ENCODE results near the gene FARS2. TPM values are rescaled to one million over a fixed set of nuclear protein-coding genes. Genes with fewer than 3 reads are reported as not detected.

The FARS2 gene
- total and polyA plus RNA-seq, 9 of the 15 experiments (the other 6 are each of a cell fraction or from before 2014, with no cell fraction given): 16.5 to 62.2 (median 27.0) TPM

DNA sequence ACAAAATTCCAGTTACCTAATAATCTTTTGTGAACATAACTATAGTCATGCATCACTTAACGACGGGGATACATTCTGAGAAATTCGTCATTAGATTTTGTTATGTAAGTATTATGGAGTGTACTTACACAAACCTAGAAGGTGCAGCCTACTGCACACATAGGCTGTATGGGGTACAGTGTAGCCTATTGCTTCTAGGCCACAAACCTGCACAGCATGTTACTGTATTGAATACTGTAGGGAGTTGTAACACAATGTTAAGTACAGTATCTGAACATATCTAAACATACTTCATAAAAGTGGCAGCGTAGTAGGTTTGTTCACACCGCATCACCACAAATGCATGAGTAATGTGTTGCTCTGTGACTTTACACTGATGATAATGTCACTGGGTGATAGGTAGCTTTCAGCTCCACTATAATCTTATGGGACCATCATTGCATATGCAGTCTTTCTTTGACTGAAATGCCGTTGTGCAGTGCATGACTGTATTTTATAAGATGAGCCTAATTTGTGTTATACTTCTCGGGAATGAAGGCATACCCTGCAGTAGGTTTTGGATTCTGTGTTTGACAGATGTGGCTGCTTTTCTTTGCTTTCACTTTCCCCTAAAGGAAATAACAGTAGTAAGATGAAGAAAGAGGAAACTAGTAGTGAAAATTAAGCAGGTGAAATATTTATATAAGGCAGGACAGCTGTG lies 365.6 kb downstream of the FARS2 start:
- H3K9me3 ChIP-seq (replicated peaks; ENCODE audit: control insufficient read depth, insufficient read depth, low read depth, low read length): no peaks in the 10 kb centered on the region
- CTCF ChIA-PET (ENCODE audit: low intra/inter-chr PET ratio): no interaction called here
- no peaks in the 10 kb centered on the region for H3K27me3 ChIP-seq (ENCODE audit: control insufficient read depth in 2 of 2, insufficient read depth in 2 of 2, low read length in 2 of 2)
- H3K27ac ChIP-seq (ENCODE audit: extremely low read depth, low read depth, low read length): no peak overlapping the region
- no TSS peak for BruUV-seq (replicated peaks)
- H3K4me3 ChIP-seq: no peak overlapping the region
- H3K9me1 ChIP-seq (ENCODE audit: control insufficient read depth, insufficient read depth, low read length): no peaks in the 10 kb centered on the region
- POLR2A ChIA-PET: interaction anchor here (1.9 kb wide), 1 partner anchor 13 kb away, joined by 8 read pairs; no protein-coding TSS in a partner anchor
- intact Hi-C loops (cut with micrococcal nuclease): no loop called here
- H3K4me1 ChIP-seq (replicated peaks in 1 of 2; ENCODE audit: control insufficient read depth in 2 of 2, insufficient read depth in 2 of 2, low read length in 2 of 2): no peaks in the 10 kb centered on the region
- H3K36me3 ChIP-seq (ENCODE audit: control insufficient read depth, insufficient read depth, low read length): no peaks in the 10 kb centered on the region
- 69% methylated on average over 7 of the region's 7 CpGs for WGBS (ENCODE audit: insufficient coverage, low coverage, missing lambda C conversion rate)
- no peak for TF ChIP-seq HDAC8 (tag; IDR thresholded peaks at IDR 0.05)
- TF ChIP-seq, protein P1, sequence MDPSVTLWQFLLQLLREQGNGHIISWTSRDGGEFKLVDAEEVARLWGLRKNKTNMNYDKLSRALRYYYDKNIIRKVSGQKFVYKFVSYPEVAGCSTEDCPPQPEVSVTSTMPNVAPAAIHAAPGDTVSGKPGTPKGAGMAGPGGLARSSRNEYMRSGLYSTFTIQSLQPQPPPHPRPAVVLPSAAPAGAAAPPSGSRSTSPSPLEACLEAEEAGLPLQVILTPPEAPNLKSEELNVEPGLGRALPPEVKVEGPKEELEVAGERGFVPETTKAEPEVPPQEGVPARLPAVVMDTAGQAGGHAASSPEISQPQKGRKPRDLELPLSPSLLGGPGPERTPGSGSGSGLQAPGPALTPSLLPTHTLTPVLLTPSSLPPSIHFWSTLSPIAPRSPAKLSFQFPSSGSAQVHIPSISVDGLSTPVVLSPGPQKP (CRISPR knock-in tag; IDR thresholded peaks at IDR 0.05): no peak
- no peak for TF ChIP-seq STAT5A (IDR thresholded peaks at IDR 0.05; ENCODE audit: borderline replicate concordance, low read length)
- no peak for TF ChIP-seq FOXA3 (CRISPR knock-in tag; conservative IDR thresholded peaks at IDR 0.05 in 1 of 2, IDR thresholded peaks at IDR 0.05 in 1 of 2)
- TF ChIP-seq PHF20 (IDR thresholded peaks at IDR 0.05; ENCODE audit: partially characterized antibody): no peak
- TF ChIP-seq, protein P2, sequence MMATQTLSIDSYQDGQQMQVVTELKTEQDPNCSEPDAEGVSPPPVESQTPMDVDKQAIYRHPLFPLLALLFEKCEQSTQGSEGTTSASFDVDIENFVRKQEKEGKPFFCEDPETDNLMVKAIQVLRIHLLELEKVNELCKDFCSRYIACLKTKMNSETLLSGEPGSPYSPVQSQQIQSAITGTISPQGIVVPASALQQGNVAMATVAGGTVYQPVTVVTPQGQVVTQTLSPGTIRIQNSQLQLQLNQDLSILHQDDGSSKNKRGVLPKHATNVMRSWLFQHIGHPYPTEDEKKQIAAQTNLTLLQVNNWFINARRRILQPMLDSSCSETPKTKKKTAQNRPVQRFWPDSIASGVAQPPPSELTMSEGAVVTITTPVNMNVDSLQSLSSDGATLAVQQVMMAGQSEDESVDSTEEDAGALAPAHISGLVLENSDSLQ (IDR thresholded peaks at IDR 0.05): no peak
- DNase-seq (ENCODE audit: extremely low read depth in 1 of 4, low spot score in 3 of 4) (no peak), FAIRE-seq (no peak), ATAC-seq (no peak)
- no peak overlapping the region for H2AFZ ChIP-seq (ENCODE audit: low read depth, low read length)
- in situ Hi-C loops (cut with MboI): no loop called here
- H3K79me2 ChIP-seq (ENCODE audit: control insufficient read depth, insufficient read depth, low read length): no peaks in the 10 kb centered on the region
- H3K4me2 ChIP-seq (ENCODE audit: insufficient read depth, low read length): no peak overlapping the region
- no peaks in the 10 kb centered on the region for H4K20me1 ChIP-seq (replicated peaks; ENCODE audit: control insufficient read depth, insufficient read depth, low read length)
- no peak overlapping the region for H3K9ac ChIP-seq (ENCODE audit: insufficient read depth in 1 of 2, low read depth in 2 of 2, low read length in 2 of 2)
